ENCODE results near the gene MAGEB2. TPM values are rescaled to one million over a fixed set of nuclear protein-coding genes. Genes with fewer than 3 reads are reported as not detected.

The MAGEB2 gene
- total RNA-seq = not detected in 2 replicates

DNA sequence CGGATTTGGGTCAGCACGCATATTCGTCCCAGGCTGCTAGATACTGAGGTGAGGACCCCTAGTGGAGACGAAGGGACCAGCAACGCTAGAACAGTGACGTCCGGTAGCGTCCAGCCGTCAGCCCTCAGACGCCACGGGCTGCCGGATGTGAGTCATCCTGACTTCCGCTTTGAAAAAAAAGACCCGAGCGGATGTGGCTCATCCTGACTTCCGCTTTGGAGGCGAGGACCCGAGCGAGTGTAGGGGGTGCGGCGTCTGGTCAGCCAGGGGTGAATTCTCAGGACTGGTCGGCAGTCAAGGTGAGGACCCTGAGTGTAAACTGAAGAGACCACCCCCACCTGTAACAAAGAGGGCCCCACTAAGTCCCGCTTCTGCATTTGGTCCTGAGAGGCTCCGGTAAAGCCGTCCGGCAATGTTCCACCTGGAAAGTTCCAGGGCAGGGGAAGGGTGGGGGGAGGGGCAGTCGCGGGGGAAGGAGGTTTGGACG is at the start of gene MAGEB2:
Gene MAGEB2, plus strand, starts transcription at position 207 of the 487 bp plus-strand sequence. CDS start 3,018 bp downstream, outside the sequence.

GRCh38 chrX:30230395-30230794 is 15.0 kb downstream of the MAGEB2 start, which contains the start of gene MAGEB3:
TSS of gene MAGEB3 (plus strand) at chrX:30230657. CDS start at chrX:30235925, 5,268 bp downstream.

GRCh38 chrX:30241724-30242415 is 26.5 kb downstream of the MAGEB2 start, which contains the start of gene MAGEB4:
TSS of gene MAGEB4 (plus strand) at chrX:30242000. CDS start at chrX:30242136, 136 bp downstream.

DNA sequence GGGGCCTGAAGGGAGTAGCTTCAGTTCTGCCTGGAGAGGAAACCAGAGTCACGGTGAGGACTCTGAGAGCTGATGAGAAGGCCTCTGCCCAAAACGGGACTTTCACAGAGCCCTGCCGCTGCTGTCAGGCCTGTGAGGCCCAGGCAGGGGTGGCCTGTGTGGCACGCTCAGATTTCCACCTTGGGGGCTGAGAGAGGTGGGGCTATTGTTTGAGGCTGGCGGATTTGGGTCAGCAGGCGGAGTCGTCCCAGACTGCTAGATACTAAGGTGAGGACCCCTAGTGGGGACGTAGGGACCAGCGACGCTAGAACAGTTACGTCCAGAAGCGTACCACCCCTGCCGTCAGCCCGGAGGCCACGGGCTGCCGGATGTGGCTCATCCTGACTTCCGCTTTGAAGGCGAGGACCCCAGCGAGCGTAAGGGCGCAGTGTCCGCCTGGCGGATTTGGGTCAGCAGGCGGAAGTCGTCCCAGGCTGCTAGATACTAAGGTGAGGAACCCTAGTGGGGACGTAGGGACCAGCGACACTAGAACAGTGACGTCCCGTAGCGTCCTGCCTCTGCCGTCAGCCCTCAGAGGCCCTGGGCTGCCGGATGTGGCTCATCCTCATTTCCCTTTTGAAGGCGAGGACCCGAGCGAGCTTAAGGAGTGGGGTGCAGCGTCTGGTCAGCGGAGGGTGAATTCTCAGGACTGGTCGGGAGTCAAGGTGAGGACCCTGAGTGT is 31.6 kb downstream of the MAGEB2 start, which contains the start of gene MAGEB1:
Gene MAGEB1, plus strand, starts transcription at position 378 of the 721 bp plus-strand sequence. CDS start 3,348 bp downstream, outside the sequence.

Other genes starting within 250 kb of the MAGEB2 start
- not detected in 2 replicates for gene MAGEB3, start 15.1 kb downstream of the MAGEB2 start, total RNA-seq
- not detected in 2 replicates for gene MAGEB4, start 26.4 kb downstream of the MAGEB2 start, total RNA-seq
- gene MAGEB1, start 31.6 kb downstream of the MAGEB2 start, total RNA-seq = not detected in 2 replicates
- gene NR0B1, start 93.8 kb downstream of the MAGEB2 start, total RNA-seq = not detected in 2 replicates

Data from regular cardiac myocyte (primary cell).